Stimulated activated CD8-positive, alpha-beta memory T cell treated with anti-CD3 and anti-CD28 coated beads, Interleukin-7, amount 100 ng/mL, for 4 hours (primary cell): ENCODE measurements around the gene FAH.

Source experiments
- DNase-seq, 2 donors: peaks; one replicate each; pipeline ENCODE4 v3.0.0-alpha.2; 2020; ENCODE audit warnings: low read depth in 2 of 2

FAH gene

DNA sequence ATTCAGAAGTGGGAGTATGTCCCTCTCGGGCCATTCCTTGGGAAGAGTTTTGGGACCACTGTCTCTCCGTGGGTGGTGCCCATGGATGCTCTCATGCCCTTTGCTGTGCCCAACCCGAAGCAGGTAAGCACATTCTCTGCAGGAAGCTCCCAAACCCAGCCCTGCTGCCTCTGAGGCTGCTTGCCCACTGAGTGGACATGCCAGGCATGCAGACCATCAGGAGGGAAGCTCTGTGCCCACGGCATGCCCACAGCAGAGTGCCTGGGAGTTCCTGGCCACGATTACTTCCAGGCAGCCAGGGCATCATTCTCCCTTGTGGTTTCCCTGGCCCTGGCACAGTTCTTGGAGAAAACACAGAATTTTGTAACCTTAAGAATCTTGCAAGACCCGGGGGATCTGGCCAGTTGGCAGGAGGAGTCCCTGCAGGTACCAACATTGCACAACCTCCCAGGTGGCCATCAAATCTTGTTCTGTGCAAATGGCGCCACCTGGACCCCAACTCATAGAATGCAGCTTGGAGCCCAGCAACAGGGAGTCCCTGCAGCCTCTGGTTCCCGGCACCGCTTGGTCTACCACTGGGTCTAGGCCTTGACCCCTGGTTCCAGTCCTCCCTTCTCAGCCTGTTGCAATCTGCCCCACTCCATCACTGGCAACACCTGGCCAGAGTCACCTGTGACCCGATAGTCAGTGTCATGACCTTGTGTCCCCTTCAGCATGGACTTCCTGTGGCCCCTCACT lies 20.4 kb downstream of the FAH start:
- peak; percentile 34 to 37 for DNase-seq

- no peak for DNase-seq
Observed at GRCh38 chr15:80174017-80174746, 21.4 kb downstream of the FAH start.

DNA sequence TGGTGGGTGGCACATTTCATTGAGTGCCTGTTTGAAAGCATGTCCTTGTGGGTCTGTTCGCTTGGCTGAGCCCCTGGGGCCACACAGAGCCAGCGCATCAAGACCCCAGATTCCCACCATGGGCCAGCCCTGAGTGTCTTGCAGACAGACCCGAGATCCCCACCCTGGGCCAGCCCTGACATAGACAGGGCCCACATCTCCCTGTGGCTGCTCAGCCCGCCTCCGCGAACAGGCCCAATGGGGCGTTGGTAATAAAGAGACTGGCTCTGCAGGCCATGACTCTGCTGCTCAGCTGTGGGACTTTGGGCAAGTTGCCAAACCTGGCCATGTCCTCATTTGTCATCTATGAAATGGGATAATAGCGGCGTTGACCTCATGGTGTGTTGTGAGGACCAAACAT lies 22.6 kb downstream of the FAH start:
- no peak for DNase-seq

DNA sequence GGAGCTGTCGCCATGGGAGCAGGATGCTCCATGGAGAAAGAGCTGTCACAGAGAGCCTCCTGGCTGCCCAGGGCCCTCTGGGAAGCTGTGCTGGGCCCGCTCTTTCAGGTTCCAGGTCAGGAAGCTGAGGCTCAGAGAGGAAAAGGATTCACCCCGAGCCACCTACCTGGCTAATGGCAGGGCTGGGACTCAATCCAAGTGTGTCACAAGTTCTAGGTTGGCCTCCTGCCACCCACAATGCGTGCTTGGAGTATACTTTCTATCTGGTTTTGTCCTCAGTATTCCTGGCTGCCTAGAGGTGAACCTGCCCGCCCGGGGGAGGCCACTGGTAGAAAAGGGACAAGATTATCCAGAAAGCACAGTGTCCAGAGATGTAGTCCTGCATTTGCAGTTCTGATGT lies 23.6 kb downstream of the FAH start:
- no peak for DNase-seq

DNA sequence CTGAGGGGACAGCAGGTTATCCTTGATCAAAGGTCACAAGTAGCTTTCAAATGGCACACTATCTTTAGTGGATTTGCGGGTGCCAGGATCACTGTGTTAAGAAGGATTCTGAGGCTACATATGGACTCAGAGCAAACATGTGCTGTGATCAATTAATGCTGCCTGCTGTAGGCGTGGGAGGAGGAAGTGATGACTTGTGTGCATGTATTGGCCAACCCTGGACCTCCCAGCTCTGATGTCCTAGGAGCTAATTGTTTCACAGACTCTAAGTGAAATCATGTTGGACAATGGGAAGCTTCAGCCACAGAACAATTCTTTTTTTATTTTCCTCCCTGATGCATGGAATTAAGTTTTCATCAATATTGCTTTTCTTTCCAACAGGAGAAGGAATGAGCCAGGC lies 24.4 kb downstream of the FAH start:
- no peak for DNase-seq

DNA sequence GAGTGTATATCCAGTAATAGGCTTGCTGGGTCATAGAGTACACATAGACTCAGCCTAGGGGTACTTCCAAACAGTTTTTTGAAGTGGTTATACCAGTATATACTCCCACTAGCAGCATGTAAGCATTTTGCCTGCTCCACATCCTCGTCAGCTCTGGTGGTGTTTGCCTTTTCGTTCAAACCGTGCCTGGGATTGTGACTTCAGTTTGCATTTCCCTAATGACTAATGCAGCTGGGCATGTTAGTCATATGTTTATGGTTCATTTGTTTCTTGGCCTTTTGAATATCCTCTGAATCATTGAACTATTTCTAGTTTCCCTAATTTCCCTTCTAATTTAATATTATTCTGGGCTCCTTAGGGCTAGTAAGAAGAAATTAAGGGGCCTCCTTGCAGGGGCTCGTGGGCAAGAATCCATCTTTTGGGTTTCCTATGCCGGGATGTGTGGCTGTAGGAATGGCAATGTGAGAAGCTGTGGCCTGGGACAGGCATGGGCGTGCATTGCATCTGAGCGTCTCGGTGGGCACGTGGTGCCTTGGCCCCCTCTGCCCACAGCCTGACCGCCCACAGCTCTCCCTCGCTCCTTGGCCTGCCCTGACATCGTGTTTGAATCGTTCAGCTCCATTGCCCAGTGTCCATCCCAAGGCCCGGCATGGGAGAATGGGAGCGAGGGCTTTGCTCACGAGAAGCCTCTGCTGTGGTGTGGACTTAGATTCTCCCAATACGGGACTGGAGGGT lies 26.4 kb downstream of the FAH start:
- DNase-seq, result no peak

DNA sequence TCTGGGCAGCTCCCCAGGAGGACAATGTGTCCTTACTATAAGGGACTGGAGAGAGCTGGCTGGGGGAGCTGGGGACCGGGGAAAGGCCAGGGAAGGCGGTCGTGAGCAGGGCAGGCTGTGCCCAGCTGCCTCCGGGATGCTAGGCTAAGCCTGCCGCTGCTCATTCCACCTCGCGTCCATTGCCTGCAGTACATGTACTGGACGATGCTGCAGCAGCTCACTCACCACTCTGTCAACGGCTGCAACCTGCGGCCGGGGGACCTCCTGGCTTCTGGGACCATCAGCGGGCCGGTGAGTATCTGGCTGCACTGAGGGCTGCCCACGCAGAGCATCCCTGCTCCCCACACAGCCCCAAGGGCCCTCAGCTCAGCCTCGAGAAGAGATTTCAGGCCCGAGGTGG lies 27.1 kb downstream of the FAH start:
- no peak for DNase-seq

DNA sequence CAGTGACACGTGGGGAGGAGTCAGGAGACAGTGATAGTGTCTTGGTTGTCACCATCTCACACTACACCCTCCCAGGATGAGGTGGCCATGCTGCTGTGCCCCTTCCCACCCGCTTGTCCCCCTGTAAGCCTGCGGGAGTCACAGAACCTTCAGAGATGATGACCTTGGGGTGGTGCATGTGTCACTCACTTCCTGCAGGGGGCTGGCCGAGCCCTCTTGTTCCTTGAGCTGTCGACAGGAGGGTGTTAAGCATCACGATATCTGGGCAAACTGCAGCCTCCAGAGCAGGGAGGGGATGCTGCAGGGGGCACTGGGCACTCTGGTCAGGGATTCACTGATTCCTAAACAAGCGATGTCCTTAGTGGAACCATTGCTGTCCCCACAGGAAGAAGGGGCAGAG lies 27.7 kb downstream of the FAH start:
- DNase-seq, result no peak

DNA sequence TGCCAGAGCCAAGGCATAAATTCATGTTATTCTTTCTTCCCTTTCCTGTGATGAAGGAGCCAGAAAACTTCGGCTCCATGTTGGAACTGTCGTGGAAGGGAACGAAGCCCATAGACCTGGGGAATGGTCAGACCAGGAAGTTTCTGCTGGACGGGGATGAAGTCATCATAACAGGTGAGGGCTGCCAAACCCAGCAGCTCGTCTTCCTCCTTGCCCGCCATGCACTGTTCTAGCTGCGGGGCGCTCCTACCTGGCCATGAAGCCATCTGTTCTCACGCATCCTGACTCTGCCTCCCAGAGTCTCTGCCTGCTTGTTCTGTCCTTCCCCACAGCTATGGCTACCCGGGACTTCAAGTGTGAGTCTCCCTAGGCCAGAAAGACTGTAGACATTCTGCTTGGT lies 28.2 kb downstream of the FAH start:
- no peak for DNase-seq

DNA sequence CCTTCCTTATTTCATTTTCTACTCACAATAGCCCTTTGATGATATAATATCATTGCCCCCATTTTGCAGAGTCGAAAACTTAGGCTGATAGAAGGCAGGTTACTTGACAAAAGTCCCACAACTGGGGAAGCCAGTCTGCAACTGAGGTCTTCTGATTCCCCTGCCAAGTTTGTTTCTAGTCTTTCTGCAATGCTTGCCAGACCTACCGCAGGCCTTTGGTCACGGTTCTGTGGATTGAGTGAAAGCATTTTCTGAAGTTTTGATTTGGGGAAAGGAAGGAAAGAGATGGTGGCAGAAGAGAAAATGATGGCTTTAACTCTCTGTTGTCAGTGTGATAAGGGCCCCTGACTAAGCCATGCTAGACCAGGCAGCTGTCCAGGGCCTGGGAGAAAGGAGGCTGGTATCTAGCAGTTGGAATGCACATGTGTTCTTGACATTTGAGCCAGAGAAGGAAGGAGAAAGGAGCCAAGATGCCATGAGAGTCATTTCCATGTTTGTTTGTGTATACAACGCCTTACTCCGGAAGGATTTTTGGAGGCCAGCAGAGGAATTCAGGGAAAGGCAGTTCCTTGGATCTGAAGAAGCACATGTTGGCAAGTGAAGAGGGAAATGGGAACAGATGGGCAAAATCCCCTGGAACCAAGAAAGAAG lies 29.9 kb downstream of the FAH start:
- no peak for DNase-seq

DNA sequence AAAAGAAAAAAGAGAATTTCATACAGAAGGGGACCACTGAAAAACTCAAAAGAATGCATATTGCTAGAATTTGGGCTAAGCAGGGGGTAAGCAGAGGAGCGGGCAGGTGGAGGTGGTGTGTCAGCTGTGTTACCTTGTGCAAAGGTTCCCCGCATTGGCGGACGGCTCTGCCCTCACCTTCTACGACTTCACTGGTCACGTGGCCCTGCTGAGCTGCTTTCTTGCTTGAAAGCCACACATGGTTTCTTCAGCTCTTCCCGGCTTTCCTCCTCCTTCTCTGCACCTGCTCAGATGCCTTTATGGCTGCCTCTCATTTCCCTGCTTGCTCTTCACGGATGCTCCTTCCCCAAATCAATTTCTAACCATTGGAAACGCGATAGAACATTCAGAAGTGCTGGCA lies 30.5 kb downstream of the FAH start:
- DNase-seq, result no peak

DNA sequence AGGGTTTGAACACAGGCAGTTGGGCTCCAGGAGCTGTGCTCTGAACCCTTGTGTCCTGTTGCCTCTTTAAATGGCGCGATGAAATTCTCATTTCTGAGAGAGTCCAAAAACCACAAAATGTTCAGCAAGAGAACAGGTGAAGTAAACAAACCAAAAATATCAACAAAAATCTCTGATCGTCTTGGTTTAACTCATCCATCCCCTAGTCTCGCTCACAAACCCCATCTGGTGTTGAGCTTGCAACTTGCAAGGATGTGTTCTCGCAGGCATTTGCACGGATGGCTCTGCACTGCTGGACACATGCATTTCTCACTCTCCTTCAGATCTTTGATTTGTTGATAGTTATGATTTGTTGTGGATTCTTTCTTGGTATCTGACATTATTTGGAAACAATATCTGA lies 31.1 kb downstream of the FAH start:
- no peak for DNase-seq

DNA sequence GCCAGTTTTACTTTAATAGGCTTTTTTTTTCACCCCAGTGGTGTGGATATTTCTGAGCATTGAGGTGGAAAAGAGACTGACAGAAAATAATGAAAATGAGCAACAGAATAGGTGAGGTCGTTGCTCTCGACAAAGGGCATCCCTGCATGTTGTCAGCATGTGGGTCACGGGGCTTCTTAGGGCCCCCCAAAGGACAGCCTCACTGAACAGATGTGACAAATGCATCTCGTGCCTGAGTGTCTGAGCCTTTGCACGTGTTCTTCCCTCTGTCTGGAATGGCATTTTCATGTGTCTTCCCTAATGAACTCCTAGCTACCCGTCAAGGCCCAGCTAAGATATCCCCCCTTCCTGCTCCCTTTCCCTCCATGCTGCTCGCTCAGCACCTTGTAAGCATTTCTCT lies 31.8 kb downstream of the FAH start:
- DNase-seq, result no peak

- no peak for DNase-seq
Observed at GRCh38 chr15:80185152-80185551, 32.4 kb downstream of the FAH start.

GRCh38 chr15:80186066-80186465 lies 33.3 kb downstream of the FAH start:
- DNase-seq, result no peak

DNA sequence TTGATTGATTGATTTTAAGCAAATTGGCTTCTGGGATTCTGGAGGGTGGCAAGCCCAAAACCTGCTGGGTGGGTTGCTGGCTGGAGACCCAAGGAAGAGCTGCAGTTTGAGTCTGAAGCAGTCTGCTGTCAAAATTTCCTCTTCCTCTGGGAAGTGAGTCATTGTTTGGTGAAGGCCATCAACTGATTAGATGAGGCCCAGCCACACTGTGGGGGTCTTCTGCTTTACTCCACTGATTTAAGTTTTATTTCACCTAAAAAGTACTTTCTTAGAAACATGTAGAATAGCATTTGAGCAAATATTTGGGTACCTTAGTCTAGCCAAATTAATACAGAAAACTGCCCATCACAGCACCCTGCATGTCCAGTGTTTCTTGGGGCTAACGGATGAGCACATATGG lies 33.8 kb downstream of the FAH start:
- DNase-seq, result no peak

GRCh38 chr15:80188251-80188650 lies 35.5 kb downstream of the FAH start:
- no peak for DNase-seq

GRCh38 chr15:80191198-80191597 lies 38.4 kb downstream of the FAH start:
- DNase-seq, result no peak

DNA sequence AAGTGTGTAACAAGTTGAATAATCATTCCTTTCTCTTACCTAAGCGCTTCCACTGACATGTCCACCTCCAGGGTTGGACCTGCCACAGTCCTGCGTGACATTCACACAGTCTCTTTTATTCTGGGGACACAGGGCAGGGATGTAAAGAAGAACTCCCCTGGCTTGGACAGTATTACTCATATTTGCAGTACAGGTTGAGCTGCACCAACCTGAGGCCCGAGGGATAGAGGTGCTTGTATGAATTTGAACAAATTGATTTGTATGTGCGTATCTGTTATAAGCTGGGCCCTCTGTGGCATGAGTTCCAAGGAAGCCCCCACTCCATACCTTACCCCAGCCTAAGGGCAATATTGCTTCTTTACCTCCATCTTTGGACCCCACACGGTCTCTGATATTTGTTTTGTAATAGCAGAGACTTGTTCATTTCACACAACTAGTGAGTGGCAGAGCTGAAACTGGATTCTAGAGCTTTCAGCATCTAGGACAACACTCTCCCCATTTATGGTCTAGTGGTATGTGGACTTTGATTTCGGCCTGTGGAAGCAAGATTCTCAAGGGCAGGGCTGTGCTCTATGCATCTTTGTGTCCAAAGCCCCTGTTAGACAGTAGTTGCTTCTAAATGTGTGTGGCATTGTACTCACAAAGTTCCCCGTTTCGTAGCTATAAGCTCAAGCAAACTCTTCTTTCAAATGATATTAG lies 39.2 kb downstream of the FAH start:
- DNase-seq, result no peak

GRCh38 chr15:80194186-80194585 lies 41.4 kb downstream of the FAH start:
- no peak for DNase-seq

DNA sequence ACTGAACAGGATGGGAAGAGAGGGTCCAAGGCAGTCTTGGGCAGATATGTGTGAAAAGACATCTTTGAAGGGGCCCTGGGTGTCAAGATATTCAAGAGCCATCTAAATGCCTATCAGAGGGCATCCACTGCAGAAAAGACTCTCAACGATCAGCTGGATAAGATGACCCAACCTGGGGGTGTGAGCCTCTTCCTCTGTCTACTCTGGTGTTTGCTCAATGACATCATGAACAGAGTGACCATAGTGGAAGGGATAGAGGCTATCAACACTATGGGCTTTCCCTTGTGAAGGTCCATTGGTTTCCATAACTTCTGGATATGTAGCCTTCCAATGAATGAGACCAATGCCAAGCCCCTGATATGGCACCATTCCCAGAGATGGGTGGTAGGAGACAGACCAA lies 42.1 kb downstream of the FAH start:
- no peak for DNase-seq

- DNase-seq, result no peak
Observed at GRCh38 chr15:80199366-80199765, 46.6 kb downstream of the FAH start.
